CD4-positive, alpha-beta T cell treated with Interferon gamma for 1 hour (primary cell): ENCODE measurements around the gene MYO18A.

Experiments
- DNase-seq: peaks from one replicate; pipeline ENCODE4 v3.0.0-alpha.2; 2020

MYO18A gene

DNA sequence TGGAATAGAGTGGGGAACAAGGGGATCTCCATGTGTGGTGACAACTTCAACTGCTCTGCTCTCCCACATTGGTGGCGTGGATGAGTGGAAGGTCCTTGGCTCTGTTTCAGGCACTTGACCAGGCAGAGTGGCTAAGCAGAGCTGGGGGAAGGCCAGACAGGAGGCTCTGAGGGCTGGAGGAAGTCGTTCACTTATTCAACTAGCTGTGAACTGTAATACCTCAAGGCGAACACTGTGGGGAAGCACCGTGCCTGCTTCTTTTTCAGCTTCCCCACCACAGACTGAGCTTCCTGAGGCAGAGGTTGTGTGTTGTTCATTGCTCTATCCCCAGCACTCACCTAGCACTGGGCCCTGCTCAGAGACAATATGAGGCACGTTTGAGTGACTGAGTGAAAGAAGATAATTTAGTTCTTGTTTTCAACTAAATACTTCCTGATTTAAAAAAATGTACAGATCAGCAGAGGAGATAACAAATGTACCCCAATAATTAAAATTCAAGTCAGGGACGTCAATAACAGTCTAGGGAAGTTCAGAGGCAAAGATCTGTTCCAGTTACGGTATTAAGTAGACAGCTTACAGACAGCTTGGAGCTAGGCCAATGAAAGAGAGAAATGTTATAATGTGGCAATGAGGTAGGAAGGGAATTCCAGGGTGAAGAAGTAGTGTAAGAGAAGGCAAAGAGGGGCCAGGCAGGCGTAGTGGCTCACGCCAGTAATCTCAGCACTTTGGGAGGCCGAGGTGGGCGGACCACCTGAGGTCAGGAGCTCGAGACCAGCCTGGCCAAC lies 34.7 kb downstream of the MYO18A start:
- peak; percentile 76 for DNase-seq

- no peak for DNase-seq
These were observed 36.3 kb downstream of the MYO18A start for GRCh38 chr17:29143894-29144293.

DNA sequence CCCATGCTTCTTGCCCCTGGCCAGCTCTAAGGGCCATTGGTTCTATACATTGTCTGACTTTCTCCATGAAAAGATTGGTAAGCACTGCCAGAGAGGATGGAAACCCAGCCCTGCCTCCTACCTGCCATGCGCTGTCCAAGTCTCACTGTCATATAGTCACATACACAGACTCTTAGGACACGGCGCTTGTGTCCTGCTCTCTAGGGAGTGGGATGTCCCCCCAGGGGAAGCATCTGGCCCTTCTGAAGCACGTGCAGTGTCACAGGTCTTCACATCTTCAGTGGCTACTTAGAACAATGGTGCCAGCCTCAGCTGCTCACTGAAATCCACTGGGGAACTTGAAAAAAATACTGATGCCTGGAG lies 38.7 kb downstream of the MYO18A start:
- DNase-seq, result no peak

DNA sequence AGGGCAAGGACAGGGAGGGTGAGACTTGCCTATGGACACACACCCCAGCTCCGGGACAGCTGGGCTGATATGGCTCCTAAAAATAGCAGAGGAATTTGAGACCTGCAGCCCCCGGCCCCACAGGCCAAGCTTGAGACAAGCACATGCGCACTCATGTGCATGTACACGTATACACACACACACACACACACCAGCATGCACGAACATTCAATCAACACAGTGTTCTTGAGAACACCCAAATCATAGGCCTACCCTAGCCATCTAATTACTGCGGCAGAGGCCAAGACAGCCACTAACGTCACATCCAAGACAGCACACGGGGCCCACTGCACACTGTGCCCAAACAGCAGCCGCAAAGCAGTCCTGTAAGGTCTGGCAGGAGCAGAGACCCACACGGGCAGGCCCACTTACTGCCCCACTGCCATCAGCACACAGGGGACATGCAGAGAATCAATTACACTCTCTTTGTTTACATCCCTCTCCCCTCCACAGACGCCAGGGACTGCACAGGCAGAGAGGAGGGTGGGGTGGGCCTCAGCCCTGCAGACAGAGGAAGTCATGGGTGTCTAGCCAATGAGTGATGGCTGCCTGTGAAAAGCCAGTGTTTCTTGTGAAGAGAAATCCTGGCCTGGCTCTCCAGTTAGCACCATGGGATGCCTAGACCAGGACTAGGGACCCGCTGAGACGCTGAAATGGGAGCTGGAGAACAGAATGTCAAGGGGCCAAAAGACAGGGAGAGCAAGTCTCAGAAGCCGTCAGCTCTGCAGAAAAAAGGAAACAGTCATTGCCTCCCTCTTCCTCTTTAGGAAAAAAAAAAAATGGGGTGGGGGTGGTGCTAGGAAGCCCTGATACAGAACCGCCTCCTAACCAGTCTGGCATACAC lies 39.3 kb downstream of the MYO18A start:
- DNase-seq, result peak; percentile 44

DNA sequence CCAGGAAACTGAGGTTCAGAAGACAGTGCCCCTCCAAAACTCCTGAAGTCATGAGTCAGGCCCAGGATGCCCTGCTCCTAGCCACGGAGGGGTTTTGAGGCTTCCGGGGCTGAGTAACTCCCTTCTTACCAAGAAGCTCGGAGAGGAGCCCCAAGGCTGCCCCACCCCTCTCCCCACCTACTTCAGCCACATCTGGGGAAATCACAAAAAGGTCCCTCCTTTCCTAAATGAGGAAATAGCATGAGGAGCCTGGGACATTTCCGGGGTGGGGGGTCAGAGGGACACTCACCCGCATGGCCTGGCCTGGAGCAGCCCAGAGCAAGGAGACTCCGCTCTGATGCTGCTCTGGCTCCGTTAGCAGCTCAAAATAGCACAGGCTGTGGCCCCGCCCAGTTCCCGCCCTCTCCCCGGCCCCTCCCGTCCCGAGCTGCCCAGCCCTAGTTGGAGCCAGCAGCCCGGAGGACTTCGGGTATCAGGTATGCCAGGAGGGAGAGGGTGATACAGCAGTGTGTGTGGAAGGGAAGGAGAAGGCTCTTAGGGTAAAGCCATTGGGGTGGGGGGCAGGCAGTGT lies 40.1 kb downstream of the MYO18A start:
- DNase-seq, result peak; percentile 61

GRCh38 chr17:29138971-29139691 lies 41.1 kb downstream of the MYO18A start:
- DNase-seq, result peak; percentile 22

DNA sequence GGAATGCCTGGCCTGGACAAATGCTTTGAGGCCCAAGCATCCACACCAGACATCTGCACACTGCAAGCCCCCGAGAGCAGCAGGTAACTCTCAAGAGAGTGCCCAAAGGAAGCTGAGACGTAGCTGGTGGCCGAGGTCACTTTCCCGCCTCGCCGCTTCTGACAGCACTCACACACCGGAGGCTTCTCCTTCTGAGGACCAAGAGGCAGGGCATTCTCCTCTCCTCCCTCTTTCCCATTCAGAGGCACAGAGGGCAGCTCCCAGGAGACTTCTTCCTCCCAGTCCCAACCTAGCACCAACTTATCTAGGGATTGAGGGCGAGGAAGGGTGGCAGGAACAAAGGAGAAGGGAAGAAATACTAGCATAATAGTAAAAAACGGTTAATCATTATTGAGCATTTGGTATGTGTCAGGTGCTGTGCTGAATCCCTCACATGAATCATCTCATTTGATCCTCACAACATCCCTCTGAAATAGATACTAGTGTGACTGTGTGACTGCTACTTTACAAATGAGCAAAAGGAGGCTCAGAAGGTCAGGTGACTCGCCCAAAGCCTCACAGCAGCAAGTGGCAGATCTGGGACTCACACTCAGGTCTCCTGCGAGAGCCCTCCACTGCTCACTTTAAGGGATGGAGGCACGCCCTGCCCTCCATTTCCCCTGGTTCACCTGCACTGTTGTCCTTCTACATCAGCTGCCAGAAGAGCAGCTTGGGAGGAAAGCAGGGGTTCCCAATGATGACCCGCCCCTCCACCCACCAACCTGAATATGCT lies 41.8 kb downstream of the MYO18A start:
- DNase-seq, result peak; percentile 8

- no peak for DNase-seq
These were observed 43.0 kb downstream of the MYO18A start for GRCh38 chr17:29136998-29137730.

DNA sequence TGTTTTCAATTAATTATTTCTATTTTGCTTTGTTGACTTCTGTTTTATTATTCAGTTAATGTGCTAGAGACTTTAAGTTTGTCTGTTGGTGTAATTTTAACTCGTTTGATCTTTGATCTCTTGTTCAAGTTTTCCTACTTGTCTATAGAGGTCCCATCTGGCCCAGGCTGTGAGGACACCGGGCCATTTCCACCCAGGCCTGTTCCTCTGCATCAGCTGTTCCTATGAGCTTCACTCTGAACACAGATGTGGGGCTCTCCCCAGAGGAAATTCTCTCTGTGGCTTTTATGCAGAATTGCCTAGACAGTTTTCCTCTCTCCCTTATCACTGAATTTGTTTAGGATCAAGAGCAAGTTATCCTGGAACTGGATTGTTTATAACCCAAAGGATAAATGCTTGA lies 44.7 kb downstream of the MYO18A start:
- DNase-seq, result no peak

- no peak for DNase-seq
These were observed 47.0 kb downstream of the MYO18A start for GRCh38 chr17:29133121-29133713.

DNA sequence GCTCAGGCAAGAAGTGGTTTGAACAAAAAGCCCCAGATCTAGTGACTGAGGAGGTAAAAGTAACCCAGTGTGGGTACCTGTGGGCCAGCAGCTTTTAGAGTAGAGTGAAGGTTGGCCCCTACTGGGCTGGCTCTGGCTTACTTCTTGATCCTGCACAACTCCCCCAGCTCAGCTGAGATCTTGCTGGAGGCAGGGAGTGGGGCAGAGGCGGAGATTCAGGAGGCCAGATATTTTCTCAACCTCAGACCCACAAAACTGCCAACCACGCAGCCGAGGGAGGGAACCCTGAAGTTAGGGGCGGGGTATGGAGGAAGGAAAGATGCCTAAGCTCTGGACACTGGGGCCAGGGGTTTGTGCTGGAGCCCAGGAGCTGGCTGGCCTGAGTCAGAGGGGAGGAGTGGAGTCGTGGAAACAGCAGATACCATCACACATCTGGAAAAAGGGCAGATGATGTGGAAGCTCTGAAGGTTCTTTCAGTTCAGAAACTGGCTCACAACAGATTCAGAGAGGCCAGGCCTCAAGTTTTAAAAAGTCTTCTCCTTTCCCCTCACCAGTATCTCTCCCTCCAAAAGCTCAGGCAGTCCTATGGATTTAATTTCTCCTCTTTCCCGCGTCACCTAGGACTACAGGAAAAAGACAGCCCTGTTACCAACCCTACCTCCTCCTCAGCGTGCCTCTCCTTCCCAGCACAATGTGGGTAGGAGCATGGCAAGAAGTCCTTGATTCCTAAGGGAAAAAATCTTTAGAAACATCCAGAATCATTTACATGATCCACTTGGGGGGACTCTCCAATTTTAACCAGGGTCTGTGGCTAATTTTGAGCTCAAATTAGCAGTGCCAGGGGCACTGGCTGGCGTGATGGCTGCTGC lies 48.1 kb downstream of the MYO18A start:
- DNase-seq, result no peak

DNA sequence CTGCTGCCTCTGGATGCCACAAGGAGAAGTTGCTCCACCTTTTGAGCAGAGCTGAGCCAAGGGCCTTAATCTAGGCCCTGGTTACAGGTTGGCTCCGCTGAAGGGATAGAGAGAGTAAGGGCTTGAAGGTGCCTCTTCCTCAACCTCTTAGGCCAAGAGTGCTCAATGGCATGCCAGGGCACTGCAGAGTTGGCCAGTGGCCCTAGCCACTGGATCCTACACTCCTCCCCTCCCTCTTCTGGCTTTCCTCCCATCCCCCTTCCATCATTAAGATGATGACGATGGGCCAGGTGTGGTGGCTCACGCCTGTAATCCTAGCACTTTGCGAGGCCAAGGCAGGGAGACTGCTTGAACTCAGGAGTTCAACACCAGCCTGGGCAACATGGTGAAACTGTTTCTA lies 50.5 kb downstream of the MYO18A start:
- DNase-seq, result no peak

- no peak for DNase-seq
These were observed 52.4 kb downstream of the MYO18A start for GRCh38 chr17:29127840-29128239.

DNA sequence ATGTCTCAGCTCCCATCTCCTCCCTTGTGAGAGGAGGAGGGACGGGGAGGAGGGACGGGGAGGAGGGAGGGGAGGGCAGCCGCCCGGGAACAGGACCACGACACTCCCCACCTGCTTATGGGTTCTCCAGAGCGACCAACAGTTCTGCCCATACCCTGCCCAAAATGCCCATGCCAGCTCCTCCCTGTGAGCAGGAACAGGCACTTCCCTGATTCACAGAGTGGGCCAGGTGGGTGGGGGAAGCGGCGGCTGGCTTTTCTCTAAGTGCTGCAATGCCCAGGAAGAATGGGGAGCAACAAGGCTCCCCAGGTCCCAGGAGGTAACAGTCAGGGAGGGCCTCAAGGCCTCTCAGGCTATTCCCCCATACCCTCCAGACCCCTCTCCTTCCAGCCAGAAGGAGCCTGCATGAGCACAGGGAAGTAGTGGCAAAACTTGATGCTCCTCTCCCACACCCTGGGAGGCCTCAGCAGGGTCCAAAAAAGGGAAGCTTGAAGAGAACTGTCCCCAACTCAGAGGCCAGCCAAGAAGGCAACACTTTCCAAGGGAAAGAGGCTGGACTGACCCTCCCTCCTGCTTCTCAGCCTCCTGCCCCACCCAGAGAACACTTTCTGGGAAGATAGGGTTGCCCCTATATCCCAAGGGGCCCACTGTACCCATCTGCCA lies 53.8 kb downstream of the MYO18A start:
- no peak for DNase-seq

DNA sequence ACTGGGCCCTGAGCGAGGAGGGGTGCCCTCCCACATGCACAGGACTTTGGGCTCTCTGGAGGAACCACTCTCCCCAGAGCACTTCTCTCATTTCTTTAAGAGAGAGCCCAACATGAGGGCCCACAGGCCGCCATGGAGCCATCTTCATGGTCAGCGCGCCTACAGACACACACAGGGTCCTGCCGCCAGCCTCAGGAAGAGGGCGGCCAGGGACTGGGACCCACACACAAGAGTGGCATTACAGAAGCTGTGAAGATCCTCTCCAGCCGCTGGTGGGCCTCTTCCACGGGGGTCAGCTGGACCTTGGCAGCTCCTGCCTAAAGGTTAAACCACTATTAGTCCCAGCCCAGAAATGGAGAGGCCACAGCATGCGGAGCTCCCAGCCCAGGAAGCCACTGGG lies 54.5 kb downstream of the MYO18A start:
- no peak for DNase-seq

GRCh38 chr17:29124925-29125273 lies 55.3 kb downstream of the MYO18A start:
- no peak for DNase-seq

DNA sequence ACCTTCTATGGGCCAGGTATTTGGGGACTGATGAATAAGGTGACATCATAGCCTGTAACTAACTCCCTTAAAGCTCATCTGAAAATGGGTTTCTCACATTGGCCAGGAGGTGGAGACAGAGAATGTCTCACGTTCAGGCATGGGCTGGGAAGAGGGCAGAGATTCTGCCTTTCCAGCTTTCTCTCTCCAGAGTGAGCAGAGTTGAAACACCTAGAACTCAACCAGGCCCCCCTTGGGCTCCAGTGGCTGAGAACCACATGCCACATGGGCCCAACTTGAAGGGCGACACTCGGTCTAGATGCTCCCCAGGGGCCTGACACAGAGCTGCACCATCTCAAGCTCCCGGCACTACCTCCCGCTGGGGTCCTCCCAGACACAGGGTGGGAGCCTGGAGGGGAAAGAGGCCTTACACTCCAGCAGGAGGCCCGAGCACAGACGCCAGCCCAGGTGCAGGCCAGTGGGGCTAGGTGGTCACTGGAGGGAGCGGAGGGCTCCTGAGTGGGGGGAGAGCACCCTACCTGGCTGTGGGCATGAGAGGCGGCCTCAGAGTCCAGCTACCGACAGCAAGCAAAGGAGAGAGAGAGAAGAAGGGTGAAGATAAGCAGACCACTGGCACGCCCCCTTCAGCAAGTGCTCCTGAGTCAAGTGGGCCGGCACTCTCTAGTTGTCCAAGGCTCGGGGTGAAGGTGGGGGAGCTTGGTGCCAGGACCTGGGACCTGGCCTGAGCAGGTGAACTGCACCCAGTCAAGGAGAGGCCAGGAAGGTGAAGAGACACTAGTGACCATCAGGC lies 55.9 kb downstream of the MYO18A start:
- DNase-seq, result peak; percentile 27

DNA sequence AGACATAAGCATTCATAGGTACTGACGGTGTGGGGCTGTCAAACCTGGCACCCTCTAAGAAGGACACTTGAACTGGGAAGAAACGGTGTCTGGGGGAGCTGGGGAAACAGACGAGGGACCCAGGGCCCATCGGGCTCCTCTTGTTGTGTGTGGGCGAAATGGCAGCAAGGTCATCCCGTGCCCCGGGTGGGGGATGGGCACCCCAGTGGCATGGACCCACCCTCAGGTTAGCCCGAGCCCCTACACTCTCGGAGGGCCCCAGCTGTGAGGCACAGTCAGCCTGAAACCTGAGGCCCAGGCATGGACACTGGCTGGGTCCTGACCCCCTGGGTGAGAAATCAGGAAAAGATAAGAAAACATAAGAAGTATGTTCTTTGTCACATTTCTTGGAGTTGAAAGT lies 57.1 kb downstream of the MYO18A start:
- no peak for DNase-seq

- no peak for DNase-seq
These were observed 58.8 kb downstream of the MYO18A start for GRCh38 chr17:29121442-29121841.
